ENCODE results near the gene PRELID2. TPM values are rescaled to one million over a fixed set of nuclear protein-coding genes. Genes with fewer than 3 reads are reported as not detected.

Gene PRELID2
- polyA plus RNA-seq, 1 of the 3 experiments (the other 2 are of a cell fraction) = 5.3 TPM

- no peak for TF ChIP-seq MAX (IDR thresholded peaks at IDR 0.05; ENCODE audit: low read depth)
- TF ChIP-seq RXRA (IDR thresholded peaks at IDR 0.05; ENCODE audit: borderline replicate concordance, low read depth) = no peak
These were observed 5.3 kb downstream of the PRELID2 start (continued) for GRCh38 chr5:145829708-145830361.

- Histone ChIP-seq H4K20me1 (ENCODE audit: insufficient read depth) (no peaks in the 10 kb centered on the region), H3K27me3 (ENCODE audit: insufficient read depth) (no peaks in the 10 kb centered on the region), H3K79me2 (ENCODE audit: insufficient read depth) (peaks cover 10% of the 10 kb centered on the region; the same call in 1 of the 2 replicates), H3K27ac (ENCODE audit: low read depth in 2 of 2, low read length in 1 of 2) (no peak overlapping the region), H3K4me2 (no peak overlapping the region), H3K9me3 (no peaks in the 10 kb centered on the region), H3F3A (replicated peaks; ENCODE audit: insufficient read depth) (peaks cover 17% of the 10 kb centered on the region), H3K36me3 (replicated peaks in 1 of 2; ENCODE audit: control insufficient read depth in 1 of 2, insufficient read depth in 2 of 2, low read length in 1 of 2) (no peaks in the 10 kb centered on the region), H3K9me2 (no peaks in the 10 kb centered on the region), H2AFZ (ENCODE audit: low read depth) (no peak overlapping the region), H3K9ac (no peak overlapping the region), H3K4me1 (ENCODE audit: control insufficient read depth in 1 of 2, insufficient read depth in 2 of 2, low read depth in 1 of 2, low read length in 1 of 2) (peaks cover 0 to 34% of the 10 kb centered on the region in 2 experiments; a peak in 3 of 4 replicates), H3K4me3 (ENCODE audit: low read depth in 2 of 2, low read length in 1 of 2) (no peak overlapping the region)
- 90% methylated on average over 8 of the region's 8 CpGs for WGBS (ENCODE audit: low lambda C conversion rate)
- DNase-seq = no peak
- TF ChIP-seq, protein P1, sequence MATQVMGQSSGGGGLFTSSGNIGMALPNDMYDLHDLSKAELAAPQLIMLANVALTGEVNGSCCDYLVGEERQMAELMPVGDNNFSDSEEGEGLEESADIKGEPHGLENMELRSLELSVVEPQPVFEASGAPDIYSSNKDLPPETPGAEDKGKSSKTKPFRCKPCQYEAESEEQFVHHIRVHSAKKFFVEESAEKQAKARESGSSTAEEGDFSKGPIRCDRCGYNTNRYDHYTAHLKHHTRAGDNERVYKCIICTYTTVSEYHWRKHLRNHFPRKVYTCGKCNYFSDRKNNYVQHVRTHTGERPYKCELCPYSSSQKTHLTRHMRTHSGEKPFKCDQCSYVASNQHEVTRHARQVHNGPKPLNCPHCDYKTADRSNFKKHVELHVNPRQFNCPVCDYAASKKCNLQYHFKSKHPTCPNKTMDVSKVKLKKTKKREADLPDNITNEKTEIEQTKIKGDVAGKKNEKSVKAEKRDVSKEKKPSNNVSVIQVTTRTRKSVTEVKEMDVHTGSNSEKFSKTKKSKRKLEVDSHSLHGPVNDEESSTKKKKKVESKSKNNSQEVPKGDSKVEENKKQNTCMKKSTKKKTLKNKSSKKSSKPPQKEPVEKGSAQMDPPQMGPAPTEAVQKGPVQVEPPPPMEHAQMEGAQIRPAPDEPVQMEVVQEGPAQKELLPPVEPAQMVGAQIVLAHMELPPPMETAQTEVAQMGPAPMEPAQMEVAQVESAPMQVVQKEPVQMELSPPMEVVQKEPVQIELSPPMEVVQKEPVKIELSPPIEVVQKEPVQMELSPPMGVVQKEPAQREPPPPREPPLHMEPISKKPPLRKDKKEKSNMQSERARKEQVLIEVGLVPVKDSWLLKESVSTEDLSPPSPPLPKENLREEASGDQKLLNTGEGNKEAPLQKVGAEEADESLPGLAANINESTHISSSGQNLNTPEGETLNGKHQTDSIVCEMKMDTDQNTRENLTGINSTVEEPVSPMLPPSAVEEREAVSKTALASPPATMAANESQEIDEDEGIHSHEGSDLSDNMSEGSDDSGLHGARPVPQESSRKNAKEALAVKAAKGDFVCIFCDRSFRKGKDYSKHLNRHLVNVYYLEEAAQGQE (IDR thresholded peaks at IDR 0.05; ENCODE audit: low read depth, low read length) = no peak
- TF ChIP-seq FOXM1 (IDR thresholded peaks at IDR 0.05; ENCODE audit: low read depth) = no peak
- TF ChIP-seq RXRA (IDR thresholded peaks at IDR 0.05; ENCODE audit: borderline replicate concordance, low read depth) = no peak
- no peak for TF ChIP-seq FOXJ3 (CRISPR knock-in tag; IDR thresholded peaks at IDR 0.05)
- no peak for TF ChIP-seq TCF12 (IDR thresholded peaks at IDR 0.05)
- TF ChIP-seq, protein P2, sequence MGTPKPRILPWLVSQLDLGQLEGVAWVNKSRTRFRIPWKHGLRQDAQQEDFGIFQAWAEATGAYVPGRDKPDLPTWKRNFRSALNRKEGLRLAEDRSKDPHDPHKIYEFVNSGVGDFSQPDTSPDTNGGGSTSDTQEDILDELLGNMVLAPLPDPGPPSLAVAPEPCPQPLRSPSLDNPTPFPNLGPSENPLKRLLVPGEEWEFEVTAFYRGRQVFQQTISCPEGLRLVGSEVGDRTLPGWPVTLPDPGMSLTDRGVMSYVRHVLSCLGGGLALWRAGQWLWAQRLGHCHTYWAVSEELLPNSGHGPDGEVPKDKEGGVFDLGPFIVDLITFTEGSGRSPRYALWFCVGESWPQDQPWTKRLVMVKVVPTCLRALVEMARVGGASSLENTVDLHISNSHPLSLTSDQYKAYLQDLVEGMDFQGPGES (IDR thresholded peaks at IDR 0.05; ENCODE audit: low read depth, low read length) = no peak
- no peak for TF ChIP-seq NFIC (IDR thresholded peaks at IDR 0.05; ENCODE audit: borderline replicate concordance)
- TF ChIP-seq TAF1 (IDR thresholded peaks at IDR 0.05; ENCODE audit: borderline replicate concordance, low read depth, low read length) = no peak
- TF ChIP-seq MXI1 (IDR thresholded peaks at IDR 0.05; ENCODE audit: low read depth, low read length) = no peak
- CTCF ChIA-PET = interaction anchor here (0.7 to 3.1 kb wide), 18 partner anchors 7 to 1627 kb away, joined by 3 to 30 read pairs (median 5); partner anchors contain the start of gene PRELID2
- POLR2A ChIA-PET = no interaction called here
These were observed 8.1 kb downstream of the PRELID2 start for GRCh38 chr5:145826895-145827674.

Measured in SK-N-SH (cell line).